COR-L47 (cell line): ENCODE measurements around the gene AJAP1.
"Not testable (repeated sequence)": the region's sequence is repeated elsewhere in the genome, so short reads cannot be mapped to it uniquely, and the experiment has no call there.

Experiments
- DNase-seq: peaks from one replicate; lab custom pipeline; 2025; lab: John Stamatoyannopoulos, UW

Gene AJAP1

DNA sequence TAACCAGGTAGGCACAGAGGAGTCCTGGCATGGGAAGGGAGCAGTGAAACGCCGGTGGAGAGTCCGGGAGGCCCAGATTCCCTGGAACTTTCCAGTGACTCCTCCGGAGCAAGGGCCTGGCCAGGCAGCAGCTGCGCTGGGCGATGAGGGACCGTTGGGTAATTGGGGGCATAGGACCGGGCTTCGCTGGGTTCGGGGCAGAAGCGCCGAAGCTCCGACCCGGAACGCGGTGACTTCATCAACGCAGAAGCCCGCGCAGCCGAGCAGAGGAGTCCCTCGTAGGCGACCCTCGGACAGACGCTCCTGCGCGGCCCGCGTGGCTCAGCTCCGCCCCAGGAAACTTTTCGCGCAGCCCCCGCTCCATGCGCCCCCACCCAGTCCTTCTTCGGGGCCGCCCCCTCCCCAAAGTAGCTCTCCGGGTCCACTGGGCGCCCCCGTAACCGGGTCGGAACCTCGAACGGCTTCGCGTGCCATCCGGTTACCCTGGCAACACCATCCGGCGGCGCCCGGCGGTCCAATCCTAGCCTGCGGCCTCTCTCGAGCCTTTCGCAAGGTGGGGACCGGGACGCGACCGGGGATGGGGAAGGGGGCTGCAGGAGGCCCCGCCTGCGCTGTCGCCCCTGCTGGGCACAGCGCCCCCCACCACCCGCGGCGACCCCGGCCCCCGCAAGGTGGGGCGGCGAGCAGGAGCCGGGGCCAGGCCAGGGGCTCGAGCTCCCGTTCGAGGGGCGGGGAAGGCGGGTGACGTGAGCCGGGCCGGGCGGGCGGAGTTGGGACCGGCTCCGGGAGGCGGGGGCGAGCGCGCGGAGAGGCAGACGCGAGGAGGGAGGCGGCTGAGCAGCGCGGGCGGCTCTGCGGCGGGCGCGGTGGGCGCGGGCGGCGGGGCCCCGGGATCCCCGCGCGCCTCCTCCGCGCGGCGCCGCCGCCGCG, at the start of gene AJAP1:
Gene AJAP1 (plus strand): TSS at position 814 of the 930 bp plus-strand sequence. CDS start 817 bp downstream, outside the sequence.
- DNase-seq: no peak

DNA sequence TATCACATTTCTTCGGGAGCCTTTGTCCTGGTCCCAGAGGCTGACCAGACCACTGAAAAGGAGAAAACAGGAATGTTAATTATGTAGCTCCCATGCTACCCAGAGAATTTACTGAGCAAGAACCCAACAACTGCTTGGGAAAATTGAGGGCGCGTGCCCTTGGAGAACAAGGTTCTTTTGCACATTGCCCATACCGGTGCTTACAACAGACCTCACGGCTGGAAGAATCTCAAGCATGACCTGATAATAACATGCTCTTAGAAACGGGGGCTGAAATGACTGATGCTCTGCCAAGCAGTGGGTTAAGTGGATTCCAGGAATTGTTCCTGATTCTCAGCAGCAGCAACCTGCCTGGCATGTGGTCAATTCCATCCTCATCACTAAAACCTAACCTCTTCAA, 49.3 kb upstream of the AJAP1 start:
- DNase-seq: no peak

DNA sequence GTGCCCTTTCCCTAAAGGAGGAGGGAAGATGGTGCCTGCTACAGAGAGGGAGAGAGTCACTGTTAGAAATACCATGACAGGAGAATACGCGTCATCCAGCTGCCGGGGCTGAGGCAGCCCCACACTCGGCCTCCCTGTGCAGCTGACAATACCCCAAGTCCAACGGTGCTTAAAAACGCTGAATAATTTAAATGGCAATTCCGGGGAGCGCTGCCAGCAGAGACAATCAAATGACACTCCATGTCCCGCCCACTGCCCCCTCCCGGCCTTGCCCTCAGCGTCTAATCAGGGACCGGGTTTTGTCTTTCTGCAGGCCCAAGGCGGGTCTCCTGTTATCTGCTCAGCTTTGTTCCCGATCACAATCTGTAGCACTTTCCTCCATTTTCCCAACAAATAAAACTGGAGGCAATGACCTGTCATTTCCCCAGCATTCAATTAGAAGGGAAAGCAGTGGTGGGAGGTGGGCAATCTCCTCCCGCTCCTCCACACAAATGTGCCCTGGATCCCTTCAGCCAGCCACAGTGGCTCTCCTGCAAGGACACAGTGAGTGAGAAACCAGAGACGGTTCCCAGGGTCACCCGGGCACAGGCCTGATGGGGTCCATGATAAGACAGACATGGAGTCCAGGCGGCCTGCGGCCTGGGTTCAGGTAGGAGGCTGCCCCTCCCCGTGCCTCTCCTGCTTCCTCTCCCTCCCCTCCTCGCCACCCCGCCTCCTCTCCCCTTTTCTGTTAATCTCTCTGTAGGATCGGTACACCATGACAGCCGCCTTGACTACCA, 42.7 kb upstream of the AJAP1 start:
- DNase-seq: no peak

GRCh38 chr1:4612991-4613390, 41.4 kb upstream of the AJAP1 start:
- DNase-seq: no peak

DNA sequence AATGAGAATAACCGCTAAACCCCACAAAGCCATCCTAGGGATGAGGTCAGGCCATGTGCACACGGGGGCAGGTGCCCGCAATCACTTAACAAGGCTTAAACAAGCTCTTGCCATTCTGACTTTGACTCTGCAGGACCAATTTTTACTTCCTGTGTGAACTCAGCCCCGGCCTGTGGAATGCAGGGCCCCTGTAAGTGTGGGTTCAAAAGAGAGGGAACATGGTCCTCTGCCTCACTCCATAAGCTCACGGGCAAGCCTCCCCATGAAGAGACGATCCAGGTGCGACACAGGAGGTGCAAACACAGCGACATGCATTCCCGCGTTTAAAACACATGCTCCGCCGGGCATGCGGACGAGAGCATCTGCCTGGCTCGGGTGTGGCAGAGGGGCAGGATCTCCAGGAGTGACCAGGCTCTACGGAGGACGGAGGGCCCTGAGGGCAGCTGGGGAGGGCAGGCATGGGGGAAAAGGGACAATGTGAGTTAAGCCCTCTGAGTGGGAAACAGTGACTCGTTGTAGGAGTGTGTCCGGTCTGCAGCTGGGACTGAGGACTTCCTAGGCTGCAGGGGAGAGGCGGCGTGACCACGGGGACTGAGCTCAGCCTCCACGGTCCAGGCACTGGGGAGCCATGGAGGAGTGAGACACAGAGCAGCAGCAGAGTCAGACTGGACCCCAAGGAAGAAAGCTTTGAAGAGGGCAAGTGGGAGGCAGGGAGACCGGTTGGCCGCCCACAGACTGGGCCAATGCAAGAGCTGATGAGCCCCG, 40.6 kb upstream of the AJAP1 start:
- no peak for DNase-seq

DNA sequence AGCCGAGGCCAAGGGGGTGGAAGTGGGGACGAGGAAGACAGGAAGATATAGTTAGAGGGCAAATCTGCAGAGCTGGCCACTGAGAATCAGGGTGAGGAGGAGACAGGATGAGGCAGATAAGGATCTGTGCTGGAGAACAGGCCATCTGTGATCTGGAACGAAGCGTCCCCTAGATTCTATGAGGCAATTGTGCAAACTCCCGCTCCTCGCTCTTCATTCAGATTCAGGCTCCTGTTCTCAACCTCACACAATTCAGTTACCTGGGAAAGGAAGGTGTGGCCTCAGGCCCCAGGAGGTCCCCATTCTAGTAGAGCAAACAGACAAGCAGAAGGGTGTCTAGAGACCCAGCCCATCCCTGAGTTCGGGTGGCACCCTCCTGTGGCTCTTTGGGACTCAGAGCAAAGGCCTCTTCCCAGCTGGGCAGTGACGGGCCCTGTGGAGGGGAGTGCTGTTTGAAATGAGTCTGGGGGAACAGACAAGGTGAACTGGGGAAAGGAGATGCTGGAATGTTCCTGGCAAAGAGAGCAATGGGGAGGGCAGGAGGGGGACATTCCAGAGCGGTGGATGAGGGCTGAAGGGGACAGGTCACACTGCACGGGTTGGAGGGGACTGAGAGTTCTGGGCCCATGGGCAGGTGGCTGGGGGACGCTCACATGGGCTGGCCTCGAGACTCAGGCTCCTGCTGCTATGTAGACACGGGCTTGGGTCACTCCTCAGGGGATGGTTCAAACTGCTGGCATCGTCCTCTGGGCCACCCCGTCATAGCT, 39.9 kb upstream of the AJAP1 start:
- no peak for DNase-seq

DNA sequence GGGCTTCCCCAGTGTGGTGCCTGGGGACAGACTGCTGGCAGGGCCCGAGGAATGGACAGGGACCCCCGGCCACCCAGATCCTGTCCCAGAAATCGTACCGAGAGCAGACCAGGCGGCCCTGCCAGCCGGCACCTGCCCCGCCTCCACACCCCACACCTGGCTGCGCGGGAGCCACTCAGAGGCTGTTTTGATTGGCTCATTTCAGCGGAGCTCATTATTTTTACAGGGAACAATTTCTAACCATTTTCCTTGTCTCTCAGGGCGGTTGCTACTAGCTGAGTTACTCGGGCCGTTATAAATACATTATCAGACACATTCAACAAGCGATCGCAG, 39.3 kb upstream of the AJAP1 start:
- no peak for DNase-seq

- DNase-seq: no peak
These were observed 38.9 kb upstream of the AJAP1 start for GRCh38 chr1:4615501-4615900.

- no peak for DNase-seq
These were observed 37.5 kb upstream of the AJAP1 start for GRCh38 chr1:4616831-4617465.

DNA sequence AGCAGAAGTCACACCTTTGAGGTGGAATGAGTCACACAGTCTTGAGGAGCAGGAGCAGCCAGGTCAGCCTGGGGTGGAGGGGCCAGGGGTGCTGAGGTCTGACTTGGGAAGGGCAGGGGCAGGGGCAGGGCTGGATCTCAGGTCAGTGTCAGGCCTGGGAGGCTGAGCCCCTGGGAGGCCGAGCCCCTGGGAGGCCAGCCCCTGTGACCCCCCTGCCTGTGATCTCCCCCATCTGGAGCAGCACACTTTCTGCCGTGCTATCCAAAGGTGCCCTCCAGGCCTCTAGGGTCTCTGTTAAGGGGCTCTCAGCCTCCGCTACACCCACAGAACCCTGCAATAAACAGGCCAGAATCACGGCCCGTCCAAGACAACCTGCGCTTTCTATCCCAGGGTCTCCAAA, 36.9 kb upstream of the AJAP1 start:
- DNase-seq: no peak

- not testable (repeated sequence) for DNase-seq
These were observed 35.6 kb upstream of the AJAP1 start for GRCh38 chr1:4618827-4619226.

DNA sequence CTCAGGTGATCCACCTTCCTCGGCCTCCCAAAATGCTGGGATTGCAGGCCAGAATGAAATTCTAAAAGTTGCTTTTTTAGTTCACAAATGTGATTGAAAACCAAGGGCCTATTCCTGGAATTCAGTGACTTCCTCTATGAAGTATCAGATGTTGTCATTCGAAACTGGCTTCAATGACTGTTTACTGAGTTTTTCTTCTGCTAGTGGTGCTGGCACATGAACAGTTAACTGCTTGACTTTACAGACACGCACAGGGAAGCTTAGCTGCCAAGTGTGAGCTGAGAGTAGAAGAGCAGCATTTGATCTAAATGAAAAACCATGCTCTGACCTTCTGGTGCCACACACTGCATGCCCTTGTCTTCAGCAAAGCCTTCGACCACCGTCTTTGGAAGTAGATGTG, 32.8 kb upstream of the AJAP1 start:
- DNase-seq: no peak

DNA sequence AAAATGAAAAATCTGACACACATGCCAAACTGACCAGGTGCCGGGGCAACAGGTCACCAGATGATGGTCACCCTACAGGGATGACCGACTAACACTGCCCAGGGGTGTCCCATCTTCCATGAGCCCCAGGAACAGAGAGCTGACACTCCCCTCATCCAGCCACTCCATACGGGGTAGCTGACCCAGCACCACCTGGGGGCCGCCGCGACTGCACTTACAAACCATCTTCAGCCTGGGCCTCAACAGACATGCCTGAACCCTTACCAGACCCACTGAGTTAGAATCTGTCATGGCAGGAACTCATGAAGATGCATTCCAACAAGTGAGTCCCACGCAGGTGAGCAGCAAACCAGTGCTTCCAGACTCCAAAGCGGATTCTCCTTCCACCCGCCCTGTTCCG, 31.6 kb upstream of the AJAP1 start:
- DNase-seq: no peak

- no peak for DNase-seq
These were observed 30.2 kb upstream of the AJAP1 start for GRCh38 chr1:4624141-4624715.

- no peak for DNase-seq
These were observed 29.6 kb upstream of the AJAP1 start for GRCh38 chr1:4624801-4625200.

DNA sequence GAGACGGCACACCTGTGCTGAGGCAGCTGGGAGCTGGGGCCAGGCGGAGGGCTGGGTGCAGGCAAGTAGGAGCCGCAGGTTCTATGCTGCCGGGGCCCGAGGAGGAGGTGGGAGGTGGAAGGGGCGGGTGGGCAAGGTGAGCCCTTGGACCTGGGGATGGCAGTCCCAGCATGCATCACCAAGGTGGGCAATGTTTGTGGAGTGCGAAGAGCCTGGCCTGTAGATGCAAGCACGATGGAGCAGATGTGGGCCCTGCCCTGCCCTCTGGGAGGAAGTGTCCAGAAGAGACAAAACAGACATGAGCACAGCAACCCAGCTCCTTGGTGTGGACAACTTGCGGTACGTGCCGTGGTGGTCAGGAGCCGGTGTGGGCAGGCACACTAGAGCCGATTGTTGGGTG, 28.3 kb upstream of the AJAP1 start:
- DNase-seq: no peak

GRCh38 chr1:4626560-4627319, 27.7 kb upstream of the AJAP1 start:
- DNase-seq: no peak

DNA sequence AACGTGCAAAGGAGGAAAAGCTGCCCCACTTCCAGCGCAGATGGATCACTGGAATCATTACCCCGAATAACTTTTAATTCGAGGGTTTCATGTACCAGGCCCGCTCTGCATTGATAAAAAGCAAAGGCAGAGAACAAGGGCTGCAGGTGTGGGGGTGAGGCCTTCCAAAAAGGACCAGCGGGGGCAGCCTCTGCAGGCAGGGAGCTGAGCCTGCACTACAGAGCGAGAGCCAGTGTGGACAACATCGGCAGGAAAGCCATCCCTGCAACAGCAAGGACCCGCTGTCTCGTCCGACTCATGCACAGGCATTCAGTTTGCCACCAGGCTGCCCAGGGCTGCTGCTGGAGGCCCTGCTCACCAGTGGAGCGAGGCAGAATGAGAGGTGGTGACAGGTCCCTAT, 27.1 kb upstream of the AJAP1 start:
- DNase-seq: no peak

- DNase-seq: no peak
These were observed 25.4 kb upstream of the AJAP1 start for GRCh38 chr1:4628992-4629391.

GRCh38 chr1:4630561-4630960, 23.8 kb upstream of the AJAP1 start:
- DNase-seq: no peak
